Mesendoderm (in vitro differentiated cells): Measurements from ENCODE around the gene CTH.
A peak's percentile ranks its signal among the peaks of the same experiment; 100 is the strongest.

Experiments used
- DNase-seq: peaks from one replicate; pipeline ENCODE4 v3.0.0; 2013
- H2AK5ac ChIP-seq: 2 replicates; pipeline ENCODE4 v1.6.1; 2013; ENCODE audit warnings: low read length, inconsistent platforms
- H2BK120ac ChIP-seq: 2 replicates; pipeline ENCODE4 v1.6.1; 2013; ENCODE audit warnings: low read depth, mild to moderate bottlenecking, low read length, moderate library complexity, mixed read lengths
- H2BK15ac ChIP-seq: replicated peaks from 2 replicates; pipeline ENCODE4 v1.6.1; 2013; ENCODE audit warnings: low read depth, mild to moderate bottlenecking, moderate library complexity
- H2BK5ac ChIP-seq: 2 replicates; pipeline ENCODE4 v1.6.1; 2013; ENCODE audit warnings: low read length, inconsistent platforms
- H3K18ac ChIP-seq: 2 replicates; pipeline ENCODE4 v1.6.1; 2013; ENCODE audit warnings: mild to moderate bottlenecking, low read length, mixed read lengths
- H3K23ac ChIP-seq: one replicate; pipeline ENCODE4 v1.6.1; 2013; ENCODE audit warnings: low read length
- H3K27ac ChIP-seq: 2 replicates; pipeline ENCODE4 v1.5.1; 2013; ENCODE audit warnings: low read depth, mild to moderate bottlenecking, inconsistent platforms, low read length, moderate library complexity
- H3K27me3 ChIP-seq: 2 replicates; pipeline ENCODE4 v1.6.1; 2013; ENCODE audit warnings: low read length, control low read depth, mild to moderate bottlenecking, inconsistent platforms; ENCODE audit not compliant: insufficient read depth, poor library complexity
- H3K36me3 ChIP-seq: 2 replicates; pipeline ENCODE4 v1.6.1; 2013; ENCODE audit warnings: low read length, inconsistent platforms; ENCODE audit not compliant: control insufficient read depth, insufficient read depth
- H3K4ac ChIP-seq: one replicate; pipeline ENCODE4 v1.6.1; 2013; ENCODE audit warnings: low read depth, mild to moderate bottlenecking, low read length, moderate library complexity
- H3K4me1 ChIP-seq: 2 replicates; pipeline ENCODE4 v1.6.1; 2013; ENCODE audit warnings: low read depth, low read length, inconsistent platforms; ENCODE audit not compliant: control insufficient read depth
- H3K4me2 ChIP-seq: 2 replicates; pipeline ENCODE4 v1.6.1; 2013; ENCODE audit warnings: low read length
- H3K4me3 ChIP-seq: 2 replicates; pipeline ENCODE4 v1.5.1; 2013; ENCODE audit warnings: mild to moderate bottlenecking, low read length
- H3K56ac ChIP-seq: one replicate; pipeline ENCODE4 v1.6.1; 2013; ENCODE audit warnings: low read length
- H3K79me1 ChIP-seq: 2 replicates; pipeline ENCODE4 v1.6.1; 2013; ENCODE audit warnings: low read length, inconsistent platforms
- H3K79me2 ChIP-seq: 2 replicates; pipeline ENCODE4 v1.6.1; 2013; ENCODE audit warnings: mild to moderate bottlenecking, low read length; ENCODE audit not compliant: control insufficient read depth, insufficient read depth
- H3K9ac ChIP-seq: 2 replicates; pipeline ENCODE4 v1.6.1; 2013; ENCODE audit warnings: low read length, inconsistent platforms
- H4K5ac ChIP-seq: one replicate; pipeline ENCODE4 v1.6.1; 2013; ENCODE audit warnings: low read length
- H4K8ac ChIP-seq: one replicate; pipeline ENCODE4 v1.6.1; 2013; ENCODE audit warnings: low read depth, mild to moderate bottlenecking, control low read depth, low read length, moderate library complexity
- WGBS: extraction: QIAGEN DNeasy Blood & Tissue Kit; methylation state at CpG from one replicate; pipeline ENCODE4 v1.1.7; 2013; ENCODE audit warnings: low lambda C conversion rate, missing lambda C conversion rate; ENCODE audit not compliant: insufficient coverage; ENCODE audit errors: extremely low coverage; 5-methylcytosine and 5-hydroxymethylcytosine counted together

CTH gene

GRCh38 chr1:70426154-70427131 lies 15.4 kb downstream of the CTH start:
- H4K8ac ChIP-seq, result no peak overlapping the region
- no peak overlapping the region for H2AK5ac ChIP-seq
- H3K79me1 ChIP-seq, result no peaks in the 10 kb centered on the region
- no peak overlapping the region for H3K23ac ChIP-seq
- no peak overlapping the region for H3K4ac ChIP-seq
- H4K5ac ChIP-seq, result no peak overlapping the region
- no peak overlapping the region for H3K9ac ChIP-seq
- no peaks in the 10 kb centered on the region for H3K27me3 ChIP-seq
- H2BK120ac ChIP-seq, result no peak overlapping the region
- H3K27ac ChIP-seq, result no peak overlapping the region
- H3K4me3 ChIP-seq, result no peak overlapping the region
- H3K18ac ChIP-seq, result no peak overlapping the region
- DNase-seq, result no peak
- WGBS, result no CpG with 5 or more reads among the region's 7 CpGs
- no peaks in the 10 kb centered on the region for H3K36me3 ChIP-seq
- no peaks in the 10 kb centered on the region for H3K4me1 ChIP-seq
- no peaks in the 10 kb centered on the region for H3K79me2 ChIP-seq
- H2BK5ac ChIP-seq, result no peak overlapping the region
- H3K56ac ChIP-seq, result no peak overlapping the region
- no peak overlapping the region for H2BK15ac ChIP-seq
- H3K4me2 ChIP-seq, result no peak overlapping the region

- Histone ChIP-seq H3K23ac (no peak overlapping the region), H3K56ac (no peak overlapping the region), H3K4ac (no peak overlapping the region), H2BK15ac (no peak overlapping the region), H3K18ac (no peak overlapping the region), H2BK120ac (no peak overlapping the region), H4K5ac (no peak overlapping the region), H3K79me1 (no peaks in the 10 kb centered on the region), H3K9ac (no peak overlapping the region), H2BK5ac (no peak overlapping the region), H3K4me3 (no peak overlapping the region), H4K8ac (no peak overlapping the region), H3K27me3 (no peaks in the 10 kb centered on the region), H3K79me2 (no peaks in the 10 kb centered on the region), H3K27ac (no peak overlapping the region), H3K36me3 (peaks cover 1% of the 10 kb centered on the region), H2AK5ac (no peak overlapping the region), H3K4me2 (no peak overlapping the region), H3K4me1 (no peaks in the 10 kb centered on the region)
- no CpG with 5 or more reads among the region's 3 CpGs for WGBS
- peak; percentile 62 for DNase-seq
These were observed 16.9 kb downstream of the CTH start for GRCh38 chr1:70427976-70428375.

GRCh38 chr1:70429219-70429618 lies 18.2 kb downstream of the CTH start:
- Histone ChIP-seq H2BK5ac (no peak overlapping the region), H3K27ac (no peak overlapping the region), H3K36me3 (peaks cover 1% of the 10 kb centered on the region), H3K4me1 (no peaks in the 10 kb centered on the region), H3K23ac (no peak overlapping the region), H3K56ac (no peak overlapping the region), H2BK15ac (no peak overlapping the region), H3K4ac (no peak overlapping the region), H3K4me3 (no peak overlapping the region), H3K18ac (no peak overlapping the region), H4K5ac (no peak overlapping the region), H3K79me1 (no peaks in the 10 kb centered on the region), H2BK120ac (no peak overlapping the region), H4K8ac (no peak overlapping the region), H3K27me3 (no peaks in the 10 kb centered on the region), H2AK5ac (no peak overlapping the region), H3K4me2 (no peak overlapping the region), H3K9ac (no peak overlapping the region), H3K79me2 (no peaks in the 10 kb centered on the region)
- no peak for DNase-seq
- WGBS, result no CpG with 5 or more reads among the region's 2 CpGs

- Histone ChIP-seq H3K4me1 (no peaks in the 10 kb centered on the region), H3K23ac (no peak overlapping the region), H2BK15ac (no peak overlapping the region), H3K79me2 (no peaks in the 10 kb centered on the region), H3K56ac (no peak overlapping the region), H4K5ac (no peak overlapping the region), H3K36me3 (peaks cover 1% of the 10 kb centered on the region), H3K27ac (no peak overlapping the region), H3K9ac (no peak overlapping the region), H3K4me3 (no peak overlapping the region), H2BK120ac (no peak overlapping the region), H3K18ac (no peak overlapping the region), H2AK5ac (no peak overlapping the region), H3K27me3 (no peaks in the 10 kb centered on the region), H3K4me2 (no peak overlapping the region), H3K79me1 (no peaks in the 10 kb centered on the region), H4K8ac (no peak overlapping the region), H3K4ac (no peak overlapping the region), H2BK5ac (no peak overlapping the region)
- no peak for DNase-seq
- no CpG with 5 or more reads among the region's 1 CpG for WGBS
These were observed 18.7 kb downstream of the CTH start for GRCh38 chr1:70429757-70430156.

GRCh38 chr1:70431317-70431716 lies 20.2 kb downstream of the CTH start:
- Histone ChIP-seq H3K4me1 (no peaks in the 10 kb centered on the region), H3K79me1 (no peaks in the 10 kb centered on the region), H3K4ac (no peak overlapping the region), H3K23ac (no peak overlapping the region), H3K36me3 (peaks cover 1% of the 10 kb centered on the region), H3K4me3 (no peak overlapping the region), H3K27me3 (no peaks in the 10 kb centered on the region), H3K18ac (no peak overlapping the region), H3K4me2 (no peak overlapping the region), H2AK5ac (no peak overlapping the region), H3K9ac (no peak overlapping the region), H2BK15ac (no peak overlapping the region), H3K27ac (no peak overlapping the region), H2BK120ac (no peak overlapping the region), H2BK5ac (no peak overlapping the region), H4K8ac (no peak overlapping the region), H3K56ac (no peak overlapping the region), H3K79me2 (no peaks in the 10 kb centered on the region), H4K5ac (no peak overlapping the region)
- no CpG with 5 or more reads among the region's 2 CpGs for WGBS
- no peak for DNase-seq
